CD1c-positive myeloid dendritic cell (primary cell): ENCODE data around the gene REN.

Experiments used
- DNase-seq: peaks from one replicate; pipeline ENCODE4 v3.0.0-alpha.2; 2016; ENCODE audit errors: extremely low spot score

Gene REN

GRCh38 chr1:204131978-204132377, 34.2 kb downstream of the REN start:
- DNase-seq = no peak

- DNase-seq = no peak
Observed at GRCh38 chr1:204130981-204131892, 34.9 kb downstream of the REN start.

GRCh38 chr1:204130178-204130577, 36.0 kb downstream of the REN start:
- DNase-seq = no peak

GRCh38 chr1:204128964-204129896, 36.9 kb downstream of the REN start:
- DNase-seq = peak; percentile 67

GRCh38 chr1:204128464-204128963, 37.6 kb downstream of the REN start:
- DNase-seq = no peak

- peak; percentile 59 for DNase-seq
Observed at GRCh38 chr1:204127597-204128242, 38.4 kb downstream of the REN start.

GRCh38 chr1:204126956-204127355, 39.2 kb downstream of the REN start:
- DNase-seq = no peak

GRCh38 chr1:204126386-204126785, 39.8 kb downstream of the REN start:
- DNase-seq = no peak

- DNase-seq = no peak
Observed at GRCh38 chr1:204125759-204126351, 40.3 kb downstream of the REN start.

GRCh38 chr1:204124639-204125038, 41.5 kb downstream of the REN start:
- no peak for DNase-seq

- DNase-seq = peak; percentile 11
Observed at GRCh38 chr1:204123376-204123775, 42.8 kb downstream of the REN start.

GRCh38 chr1:204121840-204122555, 44.1 kb downstream of the REN start:
- no peak for DNase-seq

GRCh38 chr1:204116539-204116938, 49.6 kb downstream of the REN start:
- DNase-seq = no peak

GRCh38 chr1:204115116-204115515, 51.0 kb downstream of the REN start:
- peak; percentile 15 for DNase-seq

GRCh38 chr1:204114606-204115005, 51.5 kb downstream of the REN start:
- peak; percentile 59 for DNase-seq

- DNase-seq = peak; percentile 44
Observed at GRCh38 chr1:204113896-204114295, 52.2 kb downstream of the REN start.

- no peak for DNase-seq
Observed at GRCh38 chr1:204112876-204113730, 53.0 kb downstream of the REN start.

- no peak for DNase-seq
Observed at GRCh38 chr1:204110894-204111633, 55.1 kb downstream of the REN start.
